Measurements from ENCODE around the gene CPZ. TPM values are rescaled to one million over a fixed set of nuclear protein-coding genes. Genes with fewer than 3 reads are reported as not detected.

The CPZ gene
- total RNA-seq, 1 experiment from 2014 or later, result 37.3 TPM

GRCh38 chr4:8642651-8643321 lies 50.2 kb downstream of the CPZ start:
- Histone ChIP-seq H3K23me2 (ENCODE audit: insufficient read length, low read depth, low read length, poor library complexity, severe bottlenecking) (peaks cover 2% of the 10 kb centered on the region), H4K20me1 (ENCODE audit: control insufficient read depth, insufficient read depth, insufficient read length) (no peaks in the 10 kb centered on the region), H2AK5ac (ENCODE audit: insufficient read length, low read length) (no peak overlapping the region), H4K5ac (ENCODE audit: insufficient read length, low read depth, low read length) (no peak overlapping the region), H2BK15ac (ENCODE audit: low read depth, low read length) (no peak overlapping the region), H3K4me2 (ENCODE audit: insufficient read depth, insufficient read length, low read length) (no peak overlapping the region), H4K8ac (replicated peaks; ENCODE audit: insufficient read length, low read depth, low read length) (no peak overlapping the region), H2BK12ac (ENCODE audit: insufficient read length, low read depth, low read length) (no peak overlapping the region), H3K18ac (ENCODE audit: insufficient read length, low read depth, low read length) (no peak overlapping the region), H3K9me3 (ENCODE audit: control insufficient read depth, low read depth, low read length) (no peaks in the 10 kb centered on the region), H3K4me1 (ENCODE audit: insufficient read depth, low read length) (no peaks in the 10 kb centered on the region), H2BK20ac (ENCODE audit: low read depth, low read length, poor library complexity, severe bottlenecking) (no peak overlapping the region), H4K91ac (ENCODE audit: insufficient read length, low read depth, low read length) (no peak overlapping the region), H3K9ac (ENCODE audit: extremely low read depth, insufficient read length, low read length) (no peak overlapping the region), H3K23ac (ENCODE audit: insufficient read length, low read depth, low read length) (no peak overlapping the region), H2BK5ac (ENCODE audit: insufficient read length, low read length) (no peak overlapping the region), H3K14ac (ENCODE audit: insufficient read depth, low read length) (no peak overlapping the region), H3K27ac (ENCODE audit: insufficient read length, low read depth, low read length) (no peak overlapping the region), H3K56ac (ENCODE audit: insufficient read length, low read depth, low read length) (no peak overlapping the region), H3K4ac (ENCODE audit: low read depth, low read length) (no peak overlapping the region), H3T11ph (ENCODE audit: low read length) (no peak overlapping the region), H3K79me1 (ENCODE audit: insufficient read depth, low read depth, low read length, poor library complexity, severe bottlenecking) (no peaks in the 10 kb centered on the region), H2AFZ (ENCODE audit: low read length) (no peak overlapping the region), H2BK120ac (ENCODE audit: low read depth, low read length, poor library complexity, severe bottlenecking) (no peak overlapping the region), H3K27me3 (ENCODE audit: insufficient read depth, low read length) (no peaks in the 10 kb centered on the region), H3K79me2 (ENCODE audit: insufficient read depth, low read length) (no peaks in the 10 kb centered on the region)
- H3K27ac Mint-ChIP-seq, result no peak overlapping the region
- no peak for DNase-seq
- H3K27me3 Mint-ChIP-seq (ENCODE audit: low read depth), result peaks cover 16% of the 10 kb centered on the region
- H3K9me3 Mint-ChIP-seq, result no peaks in the 10 kb centered on the region
- WGBS (ENCODE audit: extremely low coverage, insufficient read length, low lambda C conversion rate), result no CpG with 5 or more reads among the region's 12 CpGs
- H3K4me1 Mint-ChIP-seq, result peaks cover 0 to 3% of the 10 kb centered on the region in 2 experiments; a peak in 1 of 4 replicates
- TF ChIP-seq, protein P1, sequence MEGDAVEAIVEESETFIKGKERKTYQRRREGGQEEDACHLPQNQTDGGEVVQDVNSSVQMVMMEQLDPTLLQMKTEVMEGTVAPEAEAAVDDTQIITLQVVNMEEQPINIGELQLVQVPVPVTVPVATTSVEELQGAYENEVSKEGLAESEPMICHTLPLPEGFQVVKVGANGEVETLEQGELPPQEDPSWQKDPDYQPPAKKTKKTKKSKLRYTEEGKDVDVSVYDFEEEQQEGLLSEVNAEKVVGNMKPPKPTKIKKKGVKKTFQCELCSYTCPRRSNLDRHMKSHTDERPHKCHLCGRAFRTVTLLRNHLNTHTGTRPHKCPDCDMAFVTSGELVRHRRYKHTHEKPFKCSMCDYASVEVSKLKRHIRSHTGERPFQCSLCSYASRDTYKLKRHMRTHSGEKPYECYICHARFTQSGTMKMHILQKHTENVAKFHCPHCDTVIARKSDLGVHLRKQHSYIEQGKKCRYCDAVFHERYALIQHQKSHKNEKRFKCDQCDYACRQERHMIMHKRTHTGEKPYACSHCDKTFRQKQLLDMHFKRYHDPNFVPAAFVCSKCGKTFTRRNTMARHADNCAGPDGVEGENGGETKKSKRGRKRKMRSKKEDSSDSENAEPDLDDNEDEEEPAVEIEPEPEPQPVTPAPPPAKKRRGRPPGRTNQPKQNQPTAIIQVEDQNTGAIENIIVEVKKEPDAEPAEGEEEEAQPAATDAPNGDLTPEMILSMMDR (conservative IDR thresholded peaks at IDR 0.05), result no peak
- no peak overlapping the region for H3K4me3 Mint-ChIP-seq
- no peaks in the 10 kb centered on the region; a peak in 2 of 7 replicates for H3K36me3 Mint-ChIP-seq (ENCODE audit: insufficient read depth in 1 of 3, low read depth in 3 of 3)
